Right kidney (tissue), 1 donor: ENCODE measurements around the gene TLR1.
A peak's percentile ranks its signal among the peaks of the same experiment; 100 is the strongest.
"Not testable (repeated sequence)": the region's sequence is repeated elsewhere in the genome, so short reads cannot be mapped to it uniquely, and the experiment has no call there.

Experiments
- DNase-seq: peaks from one replicate; pipeline ENCODE4 v3.0.0-alpha.2; 2016

TLR1 gene

GRCh38 chr4:38807462-38807861 lies 2.9 kb upstream of the TLR1 start:
- not testable (repeated sequence) for DNase-seq

- not testable (repeated sequence) for DNase-seq
Measured at GRCh38 chr4:38806251-38806650, 1.7 kb upstream of the TLR1 start.

GRCh38 chr4:38805530-38806145 lies 1.0 kb upstream of the TLR1 start:
- DNase-seq: no peak

GRCh38 chr4:38803833-38804653 lies 548 bp downstream of the TLR1 start:
- peak; percentile 20 for DNase-seq

GRCh38 chr4:38802561-38803355 lies 1.8 kb downstream of the TLR1 start:
- no peak for DNase-seq

GRCh38 chr4:38800961-38801450 lies 3.6 kb downstream of the TLR1 start:
- DNase-seq: no peak

- DNase-seq: no peak
Measured at GRCh38 chr4:38800366-38800765, 4.2 kb downstream of the TLR1 start.

- DNase-seq: no peak
Measured at GRCh38 chr4:38795087-38795486, 9.5 kb downstream of the TLR1 start.

GRCh38 chr4:38794051-38794450 lies 10.5 kb downstream of the TLR1 start:
- no peak for DNase-seq

GRCh38 chr4:38791010-38791409 lies 13.6 kb downstream of the TLR1 start:
- DNase-seq: no peak

- DNase-seq: no peak
Measured at GRCh38 chr4:38788317-38788716, 16.3 kb downstream of the TLR1 start.

GRCh38 chr4:38787693-38788092 lies 16.9 kb downstream of the TLR1 start:
- DNase-seq: no peak

- no peak for DNase-seq
Measured at GRCh38 chr4:38785901-38786402, 18.6 kb downstream of the TLR1 start.

GRCh38 chr4:38785041-38785790 lies 19.4 kb downstream of the TLR1 start:
- DNase-seq: no peak

GRCh38 chr4:38784141-38784540 lies 20.4 kb downstream of the TLR1 start:
- no peak for DNase-seq

- DNase-seq: no peak
Measured at GRCh38 chr4:38783109-38783460, 21.5 kb downstream of the TLR1 start.

- no peak for DNase-seq
Measured at GRCh38 chr4:38782452-38783108, 22.0 kb downstream of the TLR1 start, which contains the start of gene TLR10. TSS of gene TLR10 (minus strand) at chr4:38782990. CDS start at chr4:38775590, 7,400 bp downstream.

- DNase-seq: no peak
Measured at GRCh38 chr4:38781854-38782261, 22.7 kb downstream of the TLR1 start.

- DNase-seq: no peak
Measured at GRCh38 chr4:38780833-38781484, 23.6 kb downstream of the TLR1 start.

GRCh38 chr4:38779790-38780189 lies 24.8 kb downstream of the TLR1 start:
- DNase-seq: no peak

GRCh38 chr4:38777925-38778324 lies 26.7 kb downstream of the TLR1 start:
- not testable (repeated sequence) for DNase-seq
